Endothelial cell of umbilical vein (primary cell): ENCODE data around the gene ITGB1BP1.

ENCODE experiments used
- CTCF ChIP-seq, 2 donors: IDR thresholded peaks; 1 replicate in 1 of 2; 2 replicates in 1 of 2; pipeline ENCODE4 v1.5.1; 2011; ENCODE audit warnings: low read length in 2 of 2, mild to moderate bottlenecking in 2 of 2, moderate library complexity in 2 of 2, control low read depth in 1 of 2, inconsistent platforms in 1 of 2, low read depth in 1 of 2; ENCODE audit not compliant: insufficient read depth in 1 of 2; ENCODE audit errors: extremely low read depth in 1 of 2
- EZH2 ChIP-seq: IDR thresholded peaks from 2 replicates; pipeline ENCODE4 v1.6.1; 2012; ENCODE audit warnings: borderline replicate concordance, low read depth, mild to moderate bottlenecking, moderate library complexity, low read length, inconsistent platforms; ENCODE audit not compliant: severe bottlenecking
- GATA2 ChIP-seq: IDR thresholded peaks from 2 replicates; pipeline ENCODE4 v1.7.0; 2011; ENCODE audit warnings: low read depth, mild to moderate bottlenecking, moderate library complexity, mixed read lengths, low read length; ENCODE audit not compliant: insufficient read length, insufficient read depth
- JUN ChIP-seq: IDR thresholded peaks from 2 replicates; pipeline ENCODE4 v1.6.1; 2011; ENCODE audit warnings: borderline replicate concordance, low read depth; ENCODE audit not compliant: insufficient read length, insufficient read depth
- MYC ChIP-seq: IDR thresholded peaks from one replicate; pipeline ENCODE4 v1.6.1; 2011; ENCODE audit warnings: mild to moderate bottlenecking, low read depth, low read length
- POLR2A ChIP-seq: IDR thresholded peaks from 2 replicates; pipeline ENCODE4 v1.6.1; 2012; ENCODE audit warnings: low read depth, mild to moderate bottlenecking, control low read depth, low read length
- POLR2AphosphoS5 ChIP-seq: IDR thresholded peaks from 2 replicates; pipeline ENCODE4 v1.6.1; 2012; ENCODE audit warnings: low read depth, mild to moderate bottlenecking, control low read depth, low read length, moderate library complexity; ENCODE audit not compliant: insufficient read depth
- TF ChIP-seq, protein P1 (sequence below): IDR thresholded peaks from 2 replicates; pipeline ENCODE4 v1.6.1; 2011; ENCODE audit not compliant: insufficient read depth, insufficient read length

DNA sequence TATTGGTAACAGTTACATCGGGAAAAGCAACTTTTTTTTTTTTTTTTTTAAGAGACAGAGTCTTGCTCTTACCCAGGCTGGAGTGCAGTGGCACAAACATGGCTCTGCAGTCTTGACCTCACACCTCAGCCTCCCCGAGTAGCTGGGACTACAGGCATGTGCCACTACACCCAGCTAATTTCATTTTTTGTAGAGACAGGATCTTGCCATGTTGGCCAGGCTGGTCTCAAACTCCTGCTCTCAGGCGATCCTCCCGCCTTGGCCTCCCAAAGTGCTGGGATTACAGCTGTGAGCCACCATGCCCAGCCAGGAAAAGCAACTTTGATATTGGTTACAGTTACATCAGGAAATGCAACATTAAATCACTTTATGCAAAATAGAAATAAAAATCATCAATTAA is 4.6 kb downstream of the ITGB1BP1 start:
- no peak for TF ChIP-seq CTCF (IDR thresholded peaks at IDR 0.05; ENCODE audit: extremely low read depth in 1 of 2, insufficient read depth in 1 of 2, low read depth in 1 of 2, low read length in 2 of 2)
- TF ChIP-seq EZH2: no peak
- no peak for TF ChIP-seq POLR2AphosphoS5
- TF ChIP-seq JUN: no peak
- TF ChIP-seq POLR2A: no peak
- TF ChIP-seq MYC: no peak
- TF ChIP-seq GATA2: no peak
- TF ChIP-seq, protein P1, sequence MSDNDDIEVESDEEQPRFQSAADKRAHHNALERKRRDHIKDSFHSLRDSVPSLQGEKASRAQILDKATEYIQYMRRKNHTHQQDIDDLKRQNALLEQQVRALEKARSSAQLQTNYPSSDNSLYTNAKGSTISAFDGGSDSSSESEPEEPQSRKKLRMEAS: no peak
